HG02798 (cell line): ENCODE data around the gene XAF1.
"Not testable (repeated sequence)": the region's sequence is repeated elsewhere in the genome, so short reads cannot be mapped to it uniquely, and the experiment has no call there.

Experiments
- ATAC-seq: cut with Tn5 transposase; IDR thresholded peaks from one replicate; pipeline ENCODE4 v1.9.1; 2021; ENCODE audit warnings: mild to moderate bottlenecking; ENCODE audit not compliant: unreplicated experiment, poor library complexity

The XAF1 gene

DNA sequence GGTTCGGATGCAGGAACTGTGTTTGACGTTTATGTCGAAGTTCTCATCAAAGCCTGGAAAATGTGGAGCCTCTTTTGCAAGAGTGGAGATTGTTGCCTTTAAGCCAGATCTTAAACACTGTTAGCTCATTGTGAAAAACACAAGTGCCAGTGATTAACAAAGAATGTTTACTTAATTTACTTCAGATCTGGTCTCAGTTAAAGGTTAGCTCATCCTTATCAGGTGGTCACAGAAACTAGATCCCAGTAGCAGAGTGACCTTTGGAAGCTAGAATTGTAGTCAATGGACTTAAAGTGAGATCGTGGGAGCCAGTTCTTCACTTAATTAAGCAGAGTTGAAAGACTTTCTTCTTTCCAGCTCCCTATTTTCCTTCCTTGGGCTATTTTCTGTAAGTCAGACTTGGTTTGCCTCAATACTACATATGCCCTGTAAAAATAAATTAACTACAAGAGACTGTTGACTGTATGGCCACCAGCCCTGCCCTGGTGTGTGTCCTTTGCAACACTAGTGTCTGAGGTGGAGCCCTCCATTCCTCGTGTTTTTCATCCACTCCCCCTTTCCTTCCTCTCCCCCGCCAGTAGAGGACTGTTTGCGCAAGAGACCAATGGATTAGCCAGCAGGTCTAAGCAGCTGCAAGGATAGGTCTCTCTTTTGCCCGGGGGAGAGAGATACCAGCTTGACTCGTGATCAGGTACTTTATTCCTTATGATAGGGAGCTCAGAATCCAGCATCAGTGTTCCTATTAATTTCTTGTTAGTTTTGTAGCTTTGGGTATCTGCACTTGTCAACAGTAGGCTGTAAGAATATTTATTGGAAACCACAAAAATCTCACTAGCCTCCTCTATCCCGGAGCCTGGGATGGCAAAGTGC is 40.4 kb downstream of the XAF1 start:
- no peak for ATAC-seq

DNA sequence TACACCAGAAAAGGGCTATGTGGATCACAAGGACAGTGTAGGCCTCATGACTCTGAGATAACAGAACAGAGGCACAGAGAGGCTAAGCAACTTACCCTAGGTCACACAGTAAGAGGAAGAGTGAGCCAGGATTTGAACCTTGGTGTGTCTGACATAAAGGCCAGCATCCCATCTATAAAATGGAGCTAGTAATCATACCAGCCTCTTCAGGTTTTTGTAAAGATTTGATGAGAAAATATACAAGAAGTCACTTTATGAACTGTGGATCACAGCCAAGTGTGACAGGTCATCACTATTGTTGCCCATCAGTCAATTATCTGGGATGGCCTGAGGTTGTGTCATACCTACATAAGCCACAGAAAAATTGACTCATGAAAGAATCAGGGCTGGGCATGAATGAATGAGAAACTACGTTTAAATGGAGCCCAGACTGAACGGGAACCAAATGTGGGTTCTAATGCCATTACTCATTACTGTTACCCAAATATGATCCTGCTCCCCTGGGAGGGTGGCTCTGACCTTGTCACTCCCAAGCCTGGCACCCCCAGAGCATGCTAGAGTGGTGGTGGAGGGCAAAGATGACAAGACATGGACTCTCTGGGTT is 41.1 kb downstream of the XAF1 start:
- no peak for ATAC-seq

- ATAC-seq = no peak
Observed at GRCh38 chr17:6797718-6798351, 42.0 kb downstream of the XAF1 start.

- no peak for ATAC-seq
Observed at GRCh38 chr17:6799738-6800137, 43.9 kb downstream of the XAF1 start.

- no peak for ATAC-seq
Observed at GRCh38 chr17:6800422-6801027, 44.7 kb downstream of the XAF1 start.

DNA sequence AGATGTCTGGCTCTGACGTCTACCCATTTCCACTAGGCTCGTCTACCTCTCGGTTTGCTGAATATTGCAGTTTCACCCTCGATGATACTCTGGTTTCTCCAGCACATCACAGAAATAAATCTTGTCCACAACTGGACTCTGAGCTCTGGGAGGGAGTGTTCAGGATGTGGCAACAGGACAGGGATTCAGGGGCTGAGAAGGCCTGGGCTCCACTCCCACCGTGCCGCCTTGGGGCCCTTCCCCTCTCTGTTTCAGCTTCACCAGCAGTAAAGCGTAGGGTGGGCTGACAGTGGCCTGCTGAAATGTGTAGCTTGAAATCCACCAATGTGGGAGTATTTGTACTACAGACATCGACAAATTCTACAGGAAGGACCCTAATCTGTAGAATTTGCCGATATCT is 55.7 kb downstream of the XAF1 start:
- no peak for ATAC-seq

- ATAC-seq = no peak
Observed at GRCh38 chr17:6812295-6812694, 56.4 kb downstream of the XAF1 start.

- no peak for ATAC-seq
Observed at GRCh38 chr17:6815775-6816174, 59.9 kb downstream of the XAF1 start.

GRCh38 chr17:6816368-6816767 is 60.5 kb downstream of the XAF1 start:
- not testable (repeated sequence) for ATAC-seq

GRCh38 chr17:6818938-6819337 is 63.1 kb downstream of the XAF1 start:
- ATAC-seq = no peak

DNA sequence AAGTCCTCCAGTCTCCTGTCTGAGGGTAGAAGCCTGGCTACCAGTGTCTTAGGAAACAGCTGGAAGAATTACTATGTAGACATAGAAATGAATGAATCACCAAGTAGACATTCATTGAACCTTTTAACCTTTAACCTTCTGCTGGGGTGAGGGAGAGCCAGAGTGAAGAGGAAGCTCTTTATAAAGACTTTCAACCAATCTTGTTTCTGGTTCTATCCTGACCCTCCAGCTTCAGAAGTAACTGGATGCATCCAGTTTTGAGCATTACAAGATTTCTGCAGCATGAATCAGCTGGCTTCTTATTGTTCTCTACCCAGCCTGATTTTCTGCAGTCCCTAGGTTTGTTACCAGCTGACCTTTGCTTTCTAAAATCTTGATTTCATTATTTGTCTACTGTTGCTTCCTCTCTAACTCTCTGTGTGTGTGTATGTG is 67.2 kb downstream of the XAF1 start:
- ATAC-seq = no peak
